ENCODE results near the gene DACT3.
"Not testable (repeated sequence)": the region's sequence is repeated elsewhere in the genome, so short reads cannot be mapped to it uniquely, and the experiment has no call there.

Gene DACT3

GRCh38 chr19:46633130-46633529 is 27.9 kb downstream of the DACT3 start:
- Histone ChIP-seq H3K9me3 (ENCODE audit: control insufficient read depth, insufficient read depth, low read length) (no peaks in the 10 kb centered on the region), H3K4me1 (ENCODE audit: insufficient read depth, low read length) (peaks cover 23% of the 10 kb centered on the region), H3K9ac (ENCODE audit: low read depth, low read length) (peak overlapping the region; percentile 39; the same call in 1 of the 2 replicates), H3K36me3 (ENCODE audit: insufficient read depth, low read length) (no peaks in the 10 kb centered on the region)

GRCh38 chr19:46631481-46631880 is 29.5 kb downstream of the DACT3 start:
- no peak overlapping the region for H3K9ac ChIP-seq (ENCODE audit: low read depth, low read length)
- H3K9me3 ChIP-seq (ENCODE audit: control insufficient read depth, insufficient read depth, low read length) = no peaks in the 10 kb centered on the region
- no peaks in the 10 kb centered on the region for H3K36me3 ChIP-seq (ENCODE audit: insufficient read depth, low read length)
- peaks cover 22% of the 10 kb centered on the region for H3K4me1 ChIP-seq (ENCODE audit: insufficient read depth, low read length)

GRCh38 chr19:46630586-46631205 is 30.3 kb downstream of the DACT3 start:
- no peak overlapping the region for H3K9ac ChIP-seq (ENCODE audit: low read depth, low read length)
- no peaks in the 10 kb centered on the region for H3K9me3 ChIP-seq (ENCODE audit: control insufficient read depth, insufficient read depth, low read length)
- H3K36me3 ChIP-seq (ENCODE audit: insufficient read depth, low read length) = no peaks in the 10 kb centered on the region
- peaks cover 23% of the 10 kb centered on the region for H3K4me1 ChIP-seq (ENCODE audit: insufficient read depth, low read length)

GRCh38 chr19:46629546-46630025 is 31.4 kb downstream of the DACT3 start:
- H3K4me1 ChIP-seq (ENCODE audit: insufficient read depth, low read length) = peaks cover 34% of the 10 kb centered on the region
- H3K9me3 ChIP-seq (ENCODE audit: control insufficient read depth, insufficient read depth, low read length) = no peaks in the 10 kb centered on the region
- no peaks in the 10 kb centered on the region for H3K36me3 ChIP-seq (ENCODE audit: insufficient read depth, low read length)
- no peak overlapping the region for H3K9ac ChIP-seq (ENCODE audit: low read depth, low read length)

GRCh38 chr19:46628970-46629369 is 32.0 kb downstream of the DACT3 start:
- not testable (repeated sequence) for H3K9ac ChIP-seq (ENCODE audit: low read depth, low read length); H3K36me3 ChIP-seq (ENCODE audit: insufficient read depth, low read length); H3K9me3 ChIP-seq (ENCODE audit: control insufficient read depth, insufficient read depth, low read length)
- H3K4me1 ChIP-seq (ENCODE audit: insufficient read depth, low read length) = peaks cover 34% of the 10 kb centered on the region

GRCh38 chr19:46626446-46626845 is 34.5 kb downstream of the DACT3 start:
- Histone ChIP-seq H3K36me3 (ENCODE audit: insufficient read depth, low read length) (no peaks in the 10 kb centered on the region), H3K9ac (ENCODE audit: low read depth, low read length) (no peak overlapping the region), H3K4me1 (ENCODE audit: insufficient read depth, low read length) (peaks cover 21% of the 10 kb centered on the region), H3K9me3 (ENCODE audit: control insufficient read depth, insufficient read depth, low read length) (no peaks in the 10 kb centered on the region)

GRCh38 chr19:46625731-46626130 is 35.3 kb downstream of the DACT3 start:
- Histone ChIP-seq H3K4me1 (ENCODE audit: insufficient read depth, low read length) (peaks cover 19% of the 10 kb centered on the region; the same call in 1 of the 2 replicates), H3K36me3 (ENCODE audit: insufficient read depth, low read length) (no peaks in the 10 kb centered on the region), H3K9ac (ENCODE audit: low read depth, low read length) (no peak overlapping the region), H3K9me3 (ENCODE audit: control insufficient read depth, insufficient read depth, low read length) (no peaks in the 10 kb centered on the region)

GRCh38 chr19:46624958-46625661 is 35.9 kb downstream of the DACT3 start, which contains the start of gene PTGIR:
Gene PTGIR (minus strand): TSS chr19:46625089. CDS start chr19:46624225, 864 bp downstream.
- Histone ChIP-seq H3K4me1 (ENCODE audit: insufficient read depth, low read length) (peaks cover 17% of the 10 kb centered on the region; the same call in 1 of the 2 replicates), H3K9me3 (ENCODE audit: control insufficient read depth, insufficient read depth, low read length) (no peaks in the 10 kb centered on the region), H3K9ac (ENCODE audit: low read depth, low read length) (no peak within 1 kb of the TSS), H3K36me3 (ENCODE audit: insufficient read depth, low read length) (no peaks in the 10 kb centered on the region)

GRCh38 chr19:46623915-46624502 is 37.0 kb downstream of the DACT3 start:
- no peak overlapping the region for H3K9ac ChIP-seq (ENCODE audit: low read depth, low read length)
- no peaks in the 10 kb centered on the region for H3K36me3 ChIP-seq (ENCODE audit: insufficient read depth, low read length)
- H3K9me3 ChIP-seq (ENCODE audit: control insufficient read depth, insufficient read depth, low read length) = no peaks in the 10 kb centered on the region
- peaks cover 17% of the 10 kb centered on the region; the same call in 1 of the 2 replicates for H3K4me1 ChIP-seq (ENCODE audit: insufficient read depth, low read length)

GRCh38 chr19:46622118-46622446 is 38.9 kb downstream of the DACT3 start:
- Histone ChIP-seq H3K4me1 (ENCODE audit: insufficient read depth, low read length) (peaks cover 17% of the 10 kb centered on the region; the same call in 1 of the 2 replicates), H3K9ac (ENCODE audit: low read depth, low read length) (no peak overlapping the region), H3K36me3 (ENCODE audit: insufficient read depth, low read length) (no peaks in the 10 kb centered on the region), H3K9me3 (ENCODE audit: control insufficient read depth, insufficient read depth, low read length) (no peaks in the 10 kb centered on the region)

GRCh38 chr19:46621191-46622117 is 39.5 kb downstream of the DACT3 start:
- H3K9me3 ChIP-seq (ENCODE audit: control insufficient read depth, insufficient read depth, low read length) = no peaks in the 10 kb centered on the region
- peaks cover 17% of the 10 kb centered on the region; the same call in 1 of the 2 replicates for H3K4me1 ChIP-seq (ENCODE audit: insufficient read depth, low read length)
- H3K36me3 ChIP-seq (ENCODE audit: insufficient read depth, low read length) = no peaks in the 10 kb centered on the region
- H3K9ac ChIP-seq (ENCODE audit: low read depth, low read length) = no peak overlapping the region

- Histone ChIP-seq H3K9ac (ENCODE audit: low read depth, low read length) (no peak overlapping the region), H3K9me3 (ENCODE audit: control insufficient read depth, insufficient read depth, low read length) (no peaks in the 10 kb centered on the region), H3K4me1 (ENCODE audit: insufficient read depth, low read length) (peaks cover 17% of the 10 kb centered on the region; the same call in 1 of the 2 replicates), H3K36me3 (ENCODE audit: insufficient read depth, low read length) (no peaks in the 10 kb centered on the region)
These were observed 40.3 kb downstream of the DACT3 start for GRCh38 chr19:46620716-46621115.

- Histone ChIP-seq H3K4me1 (ENCODE audit: insufficient read depth, low read length) (peaks cover 12% of the 10 kb centered on the region; the same call in 1 of the 2 replicates), H3K36me3 (ENCODE audit: insufficient read depth, low read length) (no peaks in the 10 kb centered on the region), H3K9ac (ENCODE audit: low read depth, low read length) (no peak overlapping the region), H3K9me3 (ENCODE audit: control insufficient read depth, insufficient read depth, low read length) (no peaks in the 10 kb centered on the region)
These were observed 40.7 kb downstream of the DACT3 start for GRCh38 chr19:46620267-46620666.

- Histone ChIP-seq H3K4me1 (ENCODE audit: insufficient read depth, low read length) (peaks cover 5% of the 10 kb centered on the region; the same call in 1 of the 2 replicates), H3K9ac (ENCODE audit: low read depth, low read length) (no peak overlapping the region), H3K9me3 (ENCODE audit: control insufficient read depth, insufficient read depth, low read length) (no peaks in the 10 kb centered on the region), H3K36me3 (ENCODE audit: insufficient read depth, low read length) (no peaks in the 10 kb centered on the region)
These were observed 42.2 kb downstream of the DACT3 start for GRCh38 chr19:46618670-46619231.

All from ES-I3 (cell line).